Neuronal stem cell (in vitro differentiated cells): ENCODE data around the gene EXOG.

Experiments
- DNase-seq: peaks from one replicate; pipeline ENCODE4 v3.0.0-alpha.2; 2013; ENCODE audit warnings: low spot score
- H2AFZ ChIP-seq: one replicate; pipeline ENCODE4 v1.6.1; 2013; ENCODE audit warnings: mild to moderate bottlenecking, low read length, inconsistent platforms
- H2AK5ac ChIP-seq: 2 replicates; pipeline ENCODE4 v1.6.1; 2013; ENCODE audit warnings: low read depth, mild to moderate bottlenecking, inconsistent platforms, low read length, moderate library complexity, mixed read lengths
- H2BK120ac ChIP-seq: 2 replicates; pipeline ENCODE4 v1.6.1; 2013; ENCODE audit warnings: low read depth, mild to moderate bottlenecking, inconsistent platforms, low read length, moderate library complexity, mixed read lengths
- H2BK12ac ChIP-seq: one replicate; pipeline ENCODE4 v1.6.1; 2013; ENCODE audit warnings: low read length, inconsistent platforms
- H2BK15ac ChIP-seq: 2 replicates; pipeline ENCODE4 v1.6.1; 2013; ENCODE audit warnings: mild to moderate bottlenecking, low read length, inconsistent platforms, mixed read lengths
- H2BK5ac ChIP-seq: one replicate; pipeline ENCODE4 v1.6.1; 2013; ENCODE audit warnings: inconsistent platforms, mild to moderate bottlenecking, low read length, moderate library complexity
- H3K14ac ChIP-seq: one replicate; pipeline ENCODE4 v1.6.1; 2013; ENCODE audit warnings: low read length, inconsistent platforms
- H3K18ac ChIP-seq: 2 replicates; pipeline ENCODE4 v1.6.1; 2013; ENCODE audit warnings: low read length, inconsistent platforms
- H3K23ac ChIP-seq: 2 replicates; pipeline ENCODE4 v1.6.1; 2013; ENCODE audit warnings: low read depth, mild to moderate bottlenecking, mixed read lengths, low read length, inconsistent platforms; ENCODE audit not compliant: poor library complexity
- H3K27ac ChIP-seq: replicated peaks from 3 replicates; pipeline ENCODE4 v1.5.1; 2013; ENCODE audit warnings: low read length, inconsistent platforms
- H3K27me3 ChIP-seq, 3 experiments: 2 replicates each; pipeline ENCODE4 v1.6.1; 2013; ENCODE audit warnings: low read length in 3 of 3, mild to moderate bottlenecking in 2 of 3, inconsistent platforms in 1 of 3, low read depth in 1 of 3, mixed read lengths in 1 of 3, moderate library complexity in 1 of 3; ENCODE audit not compliant: control insufficient read depth in 3 of 3, insufficient read depth in 3 of 3
- H3K36me3 ChIP-seq, 2 donors: replicated peaks in 1 of 2; 2 replicates each; pipeline ENCODE4 v1.6.1; 2013; ENCODE audit warnings: low read length in 2 of 2; ENCODE audit not compliant: control insufficient read depth in 2 of 2, insufficient read depth in 2 of 2
- H3K4ac ChIP-seq: 2 replicates; pipeline ENCODE4 v1.6.1; 2013; ENCODE audit warnings: inconsistent platforms, mild to moderate bottlenecking, low read length, moderate library complexity
- H3K4me1 ChIP-seq, 2 donors: 1 replicate in 1 of 2; 2 replicates in 1 of 2; pipeline ENCODE4 v1.6.1; 2013; ENCODE audit warnings: low read length in 2 of 2, low read depth in 1 of 2; ENCODE audit not compliant: control insufficient read depth in 2 of 2, insufficient read depth in 1 of 2
- H3K4me2 ChIP-seq: one replicate; pipeline ENCODE4 v1.6.1; 2013; ENCODE audit warnings: mild to moderate bottlenecking, low read length, inconsistent platforms; ENCODE audit not compliant: insufficient read depth, poor library complexity, severe bottlenecking
- H3K4me3 ChIP-seq, 2 donors: 2 replicates each; pipeline ENCODE4 v1.5.1; 2013; ENCODE audit warnings: low read length in 2 of 2, mild to moderate bottlenecking in 2 of 2, inconsistent platforms in 1 of 2, moderate library complexity in 1 of 2
- H3K79me1 ChIP-seq: one replicate; pipeline ENCODE4 v1.6.1; 2013; ENCODE audit warnings: low read depth, mild to moderate bottlenecking, inconsistent platforms, low read length, moderate library complexity
- H3K9ac ChIP-seq: one replicate; pipeline ENCODE4 v1.6.1; 2013; ENCODE audit warnings: mild to moderate bottlenecking, low read depth, low read length, inconsistent platforms; ENCODE audit not compliant: poor library complexity
- H3K9me3 ChIP-seq, 2 donors: replicated peaks in 1 of 2; 2 replicates each; pipeline versions ENCODE3 to v1.6.1; 2013; ENCODE audit warnings: low read length in 2 of 2, mild to moderate bottlenecking in 2 of 2, inconsistent platforms in 1 of 2, low read depth in 1 of 2, mixed read lengths in 1 of 2, moderate library complexity in 1 of 2; ENCODE audit not compliant: control insufficient read depth in 2 of 2, insufficient read depth in 1 of 2
- H4K8ac ChIP-seq: one replicate; pipeline ENCODE4 v1.6.1; 2013; ENCODE audit warnings: low read depth, mild to moderate bottlenecking, inconsistent platforms, low read length, moderate library complexity
- H4K91ac ChIP-seq: one replicate; pipeline ENCODE4 v1.6.1; 2013; ENCODE audit warnings: low read length, low read depth, mild to moderate bottlenecking, inconsistent platforms; ENCODE audit not compliant: poor library complexity
- WGBS, 2 donors: extraction: QIAGEN DNeasy Blood & Tissue Kit; methylation state at CpG; one replicate each; pipeline ENCODE4 v1.1.7; 2013; ENCODE audit warnings: missing lambda C conversion rate in 2 of 2, mixed read lengths in 1 of 2; ENCODE audit not compliant: insufficient read length in 2 of 2, insufficient replicate concordance in 1 of 2; ENCODE audit errors: extremely low coverage in 2 of 2; 5-methylcytosine and 5-hydroxymethylcytosine counted together

The EXOG gene

DNA sequence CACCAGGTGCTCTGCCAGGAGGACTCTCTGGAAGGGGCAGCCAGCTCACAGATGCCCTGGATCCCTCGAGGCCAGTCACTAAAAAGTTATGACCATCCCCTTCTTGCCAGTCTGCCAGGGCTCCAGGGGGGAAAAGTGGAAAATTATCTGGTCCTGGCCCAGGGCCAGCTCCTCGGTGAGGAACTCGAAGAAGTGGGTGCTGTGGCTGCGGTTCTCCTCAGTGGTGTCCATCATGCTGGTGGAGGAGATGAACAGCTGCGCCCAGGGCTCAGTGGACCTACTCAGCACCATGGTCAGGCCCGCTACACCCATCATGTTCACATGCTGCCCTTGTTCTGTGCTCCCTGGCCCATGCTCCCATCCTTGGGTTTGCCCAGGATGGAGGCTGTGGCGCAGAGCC is 19.2 kb downstream of the EXOG start:
- H3K36me3 ChIP-seq: peaks cover 7 to 87% of the 10 kb centered on the region in 2 donors
- H4K8ac ChIP-seq: no peak overlapping the region
- H3K79me1 ChIP-seq: no peaks in the 10 kb centered on the region
- no peak overlapping the region for H4K91ac ChIP-seq
- H3K27ac ChIP-seq: no peak overlapping the region
- no peak overlapping the region for H3K4me2 ChIP-seq
- no peak overlapping the region for H3K4me3 ChIP-seq
- no peaks in the 10 kb centered on the region for H3K9me3 ChIP-seq
- peak overlapping the region; percentile 91 for H3K14ac ChIP-seq
- H2AK5ac ChIP-seq: no peak overlapping the region
- H3K4ac ChIP-seq: no peak overlapping the region
- no peak overlapping the region for H2AFZ ChIP-seq
- H2BK15ac ChIP-seq: no peak overlapping the region
- no peak overlapping the region for H3K18ac ChIP-seq
- H2BK12ac ChIP-seq: no peak overlapping the region
- H3K27me3 ChIP-seq: no peaks in the 10 kb centered on the region
- no peaks in the 10 kb centered on the region for H3K4me1 ChIP-seq
- no peak overlapping the region for H3K23ac ChIP-seq
- no peak overlapping the region for H2BK5ac ChIP-seq
- H3K9ac ChIP-seq: no peak overlapping the region
- no peak for DNase-seq
- no peak overlapping the region for H2BK120ac ChIP-seq
- no CpG with 5 or more reads among the region's 7 CpGs for WGBS, 2 donors

DNA sequence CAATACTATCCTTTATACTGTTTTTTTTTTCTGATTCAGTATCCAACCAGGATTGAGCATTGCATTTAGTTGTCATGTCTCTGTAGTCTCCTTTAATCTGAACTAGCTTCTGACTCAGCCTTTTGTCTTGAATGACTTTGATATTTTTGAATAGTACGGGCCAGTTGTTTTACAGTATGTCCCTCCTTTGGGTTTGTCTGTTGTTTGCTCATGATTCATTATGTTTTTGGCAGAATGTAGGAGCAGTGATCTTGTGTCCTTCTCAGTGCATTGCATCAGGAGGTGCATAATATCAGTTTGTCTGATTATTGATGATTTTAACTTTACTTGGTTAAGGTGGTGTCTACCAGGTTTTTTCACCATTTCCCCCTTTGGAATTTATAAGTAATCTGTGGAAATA is 20.5 kb downstream of the EXOG start:
- H3K4me2 ChIP-seq: no peak overlapping the region
- no peak overlapping the region for H4K91ac ChIP-seq
- no peaks in the 10 kb centered on the region for H3K79me1 ChIP-seq
- DNase-seq: no peak
- H3K27ac ChIP-seq: no peak overlapping the region
- H3K23ac ChIP-seq: no peak overlapping the region
- H2BK15ac ChIP-seq: no peak overlapping the region
- no peak overlapping the region for H2BK5ac ChIP-seq
- H3K4me3 ChIP-seq: no peak overlapping the region
- no peak overlapping the region for H3K18ac ChIP-seq
- H3K36me3 ChIP-seq: peaks cover 5 to 85% of the 10 kb centered on the region in 2 donors
- no peak overlapping the region for H2AFZ ChIP-seq
- no CpG with 5 or more reads among the region's 1 CpG for WGBS, 2 donors
- H3K4ac ChIP-seq: no peak overlapping the region
- no peak overlapping the region for H2BK12ac ChIP-seq
- no peak overlapping the region for H4K8ac ChIP-seq
- no peak overlapping the region for H3K9ac ChIP-seq
- no peaks in the 10 kb centered on the region for H3K9me3 ChIP-seq
- H3K27me3 ChIP-seq: no peaks in the 10 kb centered on the region
- H2BK120ac ChIP-seq: no peak overlapping the region
- H2AK5ac ChIP-seq: no peak overlapping the region
- H3K14ac ChIP-seq: no peak overlapping the region
- H3K4me1 ChIP-seq: no peaks in the 10 kb centered on the region

DNA sequence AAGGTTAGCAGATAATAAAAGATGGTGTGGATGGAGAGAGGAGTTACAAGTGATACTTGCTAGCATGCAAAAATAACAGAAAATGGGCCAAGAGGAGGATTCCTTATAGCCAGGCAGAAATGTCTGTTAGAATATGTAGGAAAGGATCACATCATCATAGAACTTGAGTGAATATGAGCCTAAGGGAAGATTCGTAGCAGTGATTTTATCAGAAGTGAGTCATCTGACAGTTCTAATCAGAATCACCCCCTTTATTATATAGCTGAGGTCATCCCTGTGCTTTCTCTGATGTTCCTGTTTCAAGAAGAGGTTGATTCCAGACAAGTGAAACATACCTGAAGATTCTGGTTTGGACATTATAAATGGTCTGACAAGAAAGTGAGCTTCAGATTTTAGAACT is 22.9 kb downstream of the EXOG start:
- Histone ChIP-seq H2BK15ac (no peak overlapping the region), H2BK5ac (no peak overlapping the region), H3K18ac (no peak overlapping the region), H3K36me3 (peaks cover 7 to 81% of the 10 kb centered on the region in 2 donors), H3K4ac (no peak overlapping the region), H3K9me3 (no peaks in the 10 kb centered on the region), H3K4me3 (no peak overlapping the region), H2BK12ac (no peak overlapping the region), H3K9ac (no peak overlapping the region), H3K14ac (no peak overlapping the region), H3K23ac (no peak overlapping the region), H4K91ac (no peak overlapping the region), H3K4me1 (no peaks in the 10 kb centered on the region), H3K79me1 (no peaks in the 10 kb centered on the region), H2BK120ac (no peak overlapping the region), H3K4me2 (no peak overlapping the region), H3K27me3 (no peaks in the 10 kb centered on the region), H2AK5ac (no peak overlapping the region), H3K27ac (no peak overlapping the region), H4K8ac (no peak overlapping the region), H2AFZ (no peak overlapping the region)
- no CpG with 5 or more reads among the region's 1 CpG for WGBS, 2 donors
- no peak for DNase-seq

DNA sequence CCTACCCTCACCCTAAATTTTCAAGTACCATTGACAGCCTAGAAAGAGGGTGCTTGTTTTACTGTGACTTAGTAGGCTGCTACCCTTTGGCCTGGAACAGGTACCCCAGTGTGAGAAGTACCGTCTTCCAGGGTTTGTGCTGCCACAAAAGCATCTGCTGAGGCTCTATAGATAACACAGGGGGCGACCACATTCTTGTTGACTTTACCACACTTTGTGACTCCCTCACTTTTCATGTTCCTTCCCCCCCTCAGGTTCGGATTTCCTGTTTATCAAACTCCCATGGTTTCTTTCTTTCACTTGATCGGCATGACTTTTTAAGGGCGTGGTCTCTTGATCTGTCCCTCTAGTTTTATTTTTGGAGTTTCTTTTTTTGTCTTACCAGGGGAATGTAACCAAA is 23.5 kb downstream of the EXOG start:
- no peak overlapping the region for H3K4me2 ChIP-seq
- no peak for DNase-seq
- H3K4me1 ChIP-seq: no peaks in the 10 kb centered on the region
- no peak overlapping the region for H2AFZ ChIP-seq
- no peak overlapping the region for H3K4ac ChIP-seq
- H2AK5ac ChIP-seq: no peak overlapping the region
- no peak overlapping the region for H2BK12ac ChIP-seq
- no peak overlapping the region for H3K27ac ChIP-seq
- no peak overlapping the region for H3K18ac ChIP-seq
- H3K23ac ChIP-seq: no peak overlapping the region
- H2BK120ac ChIP-seq: no peak overlapping the region
- H3K36me3 ChIP-seq: peaks cover 8 to 83% of the 10 kb centered on the region in 2 donors
- no peak overlapping the region for H4K91ac ChIP-seq
- H2BK5ac ChIP-seq: no peak overlapping the region
- H2BK15ac ChIP-seq: no peak overlapping the region
- no peaks in the 10 kb centered on the region for H3K9me3 ChIP-seq
- WGBS, 2 donors: no CpG with 5 or more reads among the region's 5 CpGs
- H3K14ac ChIP-seq: no peak overlapping the region
- no peak overlapping the region for H3K9ac ChIP-seq
- no peaks in the 10 kb centered on the region for H3K79me1 ChIP-seq
- no peaks in the 10 kb centered on the region for H3K27me3 ChIP-seq
- H3K4me3 ChIP-seq: no peak overlapping the region
- no peak overlapping the region for H4K8ac ChIP-seq
